OCI-LY1 (cell line): Measurements from ENCODE around the gene ICA1.

Experiments
- CTCF ChIP-seq: fragments of 200-600 bp; sonication (generic), shearing (Covaris generic); IDR thresholded peaks from 2 replicates; pipeline ENCODE4 v1.5.1; 2017; ENCODE audit warnings: mild to moderate bottlenecking, antibody characterized with exemption, low read length, moderate library complexity, mixed read lengths
- EZH2 ChIP-seq: fragments of 200-600 bp; sonication (generic), shearing (Covaris generic); IDR thresholded peaks from 2 replicates; pipeline ENCODE4 v1.8.0; 2017; ENCODE audit warnings: borderline replicate concordance, mixed run types, mild to moderate bottlenecking, antibody characterized with exemption, low read length, moderate library complexity, mixed read lengths

- TF ChIP-seq CTCF, result no peak
- TF ChIP-seq EZH2, result no peak
These were observed 57.5 kb downstream of the ICA1 start for GRCh38 chr7:8204339-8205030.
